VCaP (cell line): ENCODE results near the gene ACSBG1.

Experiments
- H3K27ac ChIP-seq: fragments of 450-650 bp; 2 replicates; pipeline ENCODE4 v1.5.1; 2017
- TF ChIP-seq, protein P1 (sequence below): fragments of 450-650 bp; conservative IDR thresholded peaks from 2 replicates; pipeline ENCODE4 v1.5.1; 2017; ENCODE audit warnings: mild to moderate bottlenecking, moderate library complexity

Gene ACSBG1

GRCh38 chr15:78206326-78207109 lies 27.8 kb downstream of the ACSBG1 start:
- H3K27ac ChIP-seq, result peak overlapping the region; percentile 100
- TF ChIP-seq, protein P1, sequence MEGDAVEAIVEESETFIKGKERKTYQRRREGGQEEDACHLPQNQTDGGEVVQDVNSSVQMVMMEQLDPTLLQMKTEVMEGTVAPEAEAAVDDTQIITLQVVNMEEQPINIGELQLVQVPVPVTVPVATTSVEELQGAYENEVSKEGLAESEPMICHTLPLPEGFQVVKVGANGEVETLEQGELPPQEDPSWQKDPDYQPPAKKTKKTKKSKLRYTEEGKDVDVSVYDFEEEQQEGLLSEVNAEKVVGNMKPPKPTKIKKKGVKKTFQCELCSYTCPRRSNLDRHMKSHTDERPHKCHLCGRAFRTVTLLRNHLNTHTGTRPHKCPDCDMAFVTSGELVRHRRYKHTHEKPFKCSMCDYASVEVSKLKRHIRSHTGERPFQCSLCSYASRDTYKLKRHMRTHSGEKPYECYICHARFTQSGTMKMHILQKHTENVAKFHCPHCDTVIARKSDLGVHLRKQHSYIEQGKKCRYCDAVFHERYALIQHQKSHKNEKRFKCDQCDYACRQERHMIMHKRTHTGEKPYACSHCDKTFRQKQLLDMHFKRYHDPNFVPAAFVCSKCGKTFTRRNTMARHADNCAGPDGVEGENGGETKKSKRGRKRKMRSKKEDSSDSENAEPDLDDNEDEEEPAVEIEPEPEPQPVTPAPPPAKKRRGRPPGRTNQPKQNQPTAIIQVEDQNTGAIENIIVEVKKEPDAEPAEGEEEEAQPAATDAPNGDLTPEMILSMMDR, result no peak

DNA sequence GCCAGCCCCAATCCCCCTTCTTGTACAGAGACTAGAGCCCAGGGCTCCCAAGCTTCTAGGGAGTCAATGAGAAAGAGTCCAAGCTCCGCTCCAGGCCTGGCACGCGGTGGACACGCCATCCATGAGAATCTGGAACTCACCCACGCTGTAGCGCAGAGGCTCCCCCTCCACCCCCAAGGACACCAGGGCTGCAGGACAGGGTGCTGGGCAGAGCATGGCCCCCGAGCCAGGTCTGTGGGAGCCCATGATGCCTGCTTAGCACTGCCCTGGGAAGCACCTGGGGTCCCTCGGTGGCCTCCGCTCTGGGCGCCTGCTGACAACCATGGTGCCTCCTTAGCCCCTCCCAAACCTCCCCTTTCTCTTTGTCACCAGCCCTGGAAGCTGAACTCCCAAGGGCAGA lies 28.5 kb downstream of the ACSBG1 start:
- peak overlapping the region; percentile 100 for H3K27ac ChIP-seq
- TF ChIP-seq, protein P1, result no peak

DNA sequence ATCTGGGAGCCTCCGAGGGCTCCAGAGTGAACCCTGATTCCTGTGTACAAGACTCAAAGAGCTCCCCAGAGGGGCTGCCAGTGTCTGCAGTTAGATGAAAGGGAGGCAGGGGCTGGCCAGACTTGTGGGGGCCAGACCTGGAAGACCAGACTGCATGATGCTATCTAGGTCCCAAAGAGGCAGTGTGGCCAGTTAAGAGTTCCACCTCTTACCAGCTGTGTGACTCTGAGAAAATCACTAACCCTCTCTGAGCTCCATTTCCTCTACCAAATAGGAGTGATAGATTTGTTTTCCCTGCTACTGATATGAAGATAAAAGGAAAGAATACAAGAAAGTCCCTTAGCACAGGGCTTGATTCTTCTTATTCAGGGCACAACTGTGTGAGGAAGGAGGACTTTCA lies 29.0 kb downstream of the ACSBG1 start:
- TF ChIP-seq, protein P1, result no peak
- peak overlapping the region; percentile 100 for H3K27ac ChIP-seq

DNA sequence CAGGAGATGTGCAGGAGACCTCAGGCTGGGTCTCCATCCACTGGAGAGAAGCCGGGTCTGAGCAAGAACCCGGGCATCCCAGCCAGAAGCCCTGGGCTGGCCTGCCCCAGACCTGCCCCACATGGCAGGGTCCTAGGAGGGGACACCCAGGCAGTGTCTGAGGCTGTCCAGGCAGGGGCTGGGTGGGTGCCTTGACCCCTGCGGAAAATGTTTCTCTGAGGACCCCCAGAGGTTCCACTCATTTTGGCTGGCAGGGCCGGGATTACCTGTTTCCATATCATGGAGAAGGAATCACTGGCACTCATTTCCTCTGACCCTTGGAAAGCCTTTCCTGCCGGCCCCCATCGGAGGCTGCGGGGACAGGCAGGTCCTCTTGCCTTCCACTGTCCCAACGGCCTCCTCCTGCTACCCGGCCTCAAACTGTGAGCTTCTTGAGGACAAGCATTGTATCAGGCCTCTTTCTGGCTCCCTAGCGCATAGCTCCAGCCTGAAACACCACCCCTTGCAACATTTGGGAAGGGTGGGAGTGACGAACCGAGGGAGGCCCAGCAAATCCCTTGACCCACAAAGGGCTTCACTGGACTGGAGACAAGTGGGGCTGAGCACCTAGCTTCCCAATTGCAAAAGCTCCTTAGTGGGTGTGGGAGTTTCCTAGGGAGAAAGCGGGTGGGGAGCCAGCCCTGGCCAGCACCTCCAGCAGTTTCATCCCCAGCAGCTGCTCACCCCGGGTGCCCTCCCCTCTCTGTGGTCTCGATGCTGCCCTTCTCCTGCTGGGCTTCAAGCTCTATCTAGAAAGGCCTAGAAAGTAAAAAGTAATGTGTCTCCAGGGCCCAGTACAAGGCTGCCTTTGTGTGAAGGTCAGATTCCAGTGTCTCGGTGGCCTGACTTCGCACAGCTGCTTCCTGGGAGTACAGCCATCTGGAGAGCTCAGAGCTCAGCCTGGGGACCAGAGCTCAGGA lies 29.7 kb downstream of the ACSBG1 start:
- TF ChIP-seq, protein P1, result no peak
- peak overlapping the region; percentile 100; the same call in 1 of the 2 replicates for H3K27ac ChIP-seq

- TF ChIP-seq, protein P1, result no peak
- peak overlapping the region; percentile 100; the same call in 1 of the 2 replicates for H3K27ac ChIP-seq
These were observed 30.8 kb downstream of the ACSBG1 start for GRCh38 chr15:78203346-78204225.

GRCh38 chr15:78201281-78202190 lies 32.8 kb downstream of the ACSBG1 start:
- no peak overlapping the region for H3K27ac ChIP-seq
- TF ChIP-seq, protein P1, result no peak
